22Rv1 (cell line): ENCODE data around the gene ANXA6.

Experiments used
- H3K27ac ChIP-seq: fragments of 450-650 bp; 2 replicates; pipeline ENCODE4 v1.5.1; 2017
- CTCF ChIP-seq: fragments of 450-650 bp; IDR thresholded peaks from 2 replicates; pipeline ENCODE4 v1.5.1; 2017; ENCODE audit warnings: mild to moderate bottlenecking
- ZFX ChIP-seq: fragments of 450-650 bp; IDR thresholded peaks from 2 replicates; pipeline ENCODE4 v1.6.1; 2017; ENCODE audit warnings: antibody characterized with exemption, borderline replicate concordance

ANXA6 gene

GRCh38 chr5:151143645-151144044, 13.9 kb downstream of the ANXA6 start:
- no peak for TF ChIP-seq CTCF
- no peak for TF ChIP-seq ZFX
- no peak overlapping the region for H3K27ac ChIP-seq

GRCh38 chr5:151142933-151143332, 14.6 kb downstream of the ANXA6 start:
- TF ChIP-seq ZFX, result no peak
- no peak for TF ChIP-seq CTCF
- no peak overlapping the region for H3K27ac ChIP-seq

- TF ChIP-seq ZFX (no peak), CTCF (no peak)
- H3K27ac ChIP-seq, result no peak overlapping the region
These were observed 16.0 kb downstream of the ANXA6 start for GRCh38 chr5:151141535-151141934.

GRCh38 chr5:151140686-151141459, 16.7 kb downstream of the ANXA6 start:
- H3K27ac ChIP-seq, result no peak overlapping the region
- TF ChIP-seq CTCF (no peak), ZFX (no peak)

GRCh38 chr5:151139646-151140045, 17.9 kb downstream of the ANXA6 start:
- no peak overlapping the region for H3K27ac ChIP-seq
- no peak for TF ChIP-seq CTCF
- no peak for TF ChIP-seq ZFX

- H3K27ac ChIP-seq, result no peak overlapping the region
These were observed 18.6 kb downstream of the ANXA6 start for GRCh38 chr5:151139015-151139414.

More at GRCh38 chr5:151139015-151139414, 18.6 kb downstream of the ANXA6 start:
- TF ChIP-seq ZFX, result no peak
- TF ChIP-seq CTCF, result no peak
